A549 (cell line): ENCODE results near the gene FANCC.

ENCODE experiments used
- BHLHE40 ChIP-seq: IDR thresholded peaks from 2 replicates; pipeline ENCODE4 v1.6.1; 2012; ENCODE audit warnings: low read depth, low read length, inconsistent platforms
- CEBPB ChIP-seq, 2 experiments: fragments of >200 bp in 1 of 2; sonication (Bioruptor Twin) in 1 of 2; formaldehyde crosslinking in 1 of 2; IDR thresholded peaks; 2 replicates each; pipeline ENCODE4 v1.6.1; 2012 to 2016
- CTCF ChIP-seq: fragments of >200 bp; sonication (Bioruptor Twin); formaldehyde crosslinking; IDR thresholded peaks from 3 replicates; pipeline ENCODE4 v1.5.1; 2016
- MAX ChIP-seq: IDR thresholded peaks from 2 replicates; pipeline ENCODE4 v1.6.1; 2012
- PHF8 ChIP-seq: fragments of 200-600 bp; sonication (generic); IDR thresholded peaks from 2 replicates; pipeline ENCODE4 v1.6.1; 2016; ENCODE audit warnings: low read depth, mild to moderate bottlenecking, antibody characterized with exemption, moderate library complexity, borderline replicate concordance
- POLR2AphosphoS2 ChIP-seq: conservative IDR thresholded peaks from 2 replicates; pipeline ENCODE4 v1.6.1; 2012; ENCODE audit warnings: low read length, improper control_type of control experiment, inconsistent platforms

DNA sequence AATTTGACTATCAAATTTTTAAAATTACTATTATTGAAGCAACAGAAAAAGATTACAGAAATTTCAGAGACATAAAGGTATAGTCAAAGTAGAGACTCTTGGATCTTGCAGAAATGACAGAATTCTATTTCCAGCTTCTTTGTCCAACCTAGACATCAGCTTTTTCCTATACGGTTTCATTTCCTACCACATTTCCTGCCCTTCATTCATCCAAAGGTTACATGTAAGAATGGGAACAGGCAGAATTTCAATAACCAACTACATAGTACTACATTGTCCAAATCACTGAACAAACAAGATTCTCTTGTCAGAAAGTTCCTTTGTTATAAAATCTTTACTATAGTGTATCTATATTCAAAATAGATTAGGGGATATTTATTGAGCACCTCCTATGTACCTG lies 124.9 kb downstream of the FANCC start:
- TF ChIP-seq MAX: no peak
- no peak for TF ChIP-seq CTCF
- TF ChIP-seq CEBPB (IDR thresholded peaks at IDR 0.05): no peak
- no peak for TF ChIP-seq PHF8
- TF ChIP-seq POLR2AphosphoS2: no peak
- no peak for TF ChIP-seq BHLHE40
